HL-60 (cell line): ENCODE results near the gene ADRM1.

ENCODE experiments used
- DNase-seq, 2 experiments: peaks; one replicate each; pipeline ENCODE4 v3.0.0-alpha.2; 2010 to 2020; ENCODE audit warnings: low read depth in 1 of 2, low spot score in 1 of 2
- H3K27ac ChIP-seq: fragments of 250-450 bp; sonication (Bioruptor Pico); replicated peaks from 2 replicates; pipeline ENCODE4 v1.5.1; 2020; ENCODE audit warnings: mild to moderate bottlenecking, moderate library complexity
- H3K27me3 ChIP-seq: fragments of 250-450 bp; sonication (Bioruptor Pico); 2 replicates; pipeline ENCODE4 v1.5.1; 2021; ENCODE audit warnings: mild to moderate bottlenecking, moderate library complexity; ENCODE audit not compliant: insufficient read depth, poor library complexity, severe bottlenecking
- H3K4me3 ChIP-seq: replicated peaks from 2 replicates; pipeline ENCODE4 v1.5.1; 2011; ENCODE audit warnings: mild to moderate bottlenecking, control low read depth, low read length; ENCODE audit not compliant: insufficient read depth
- GABPA ChIP-seq: IDR thresholded peaks from 2 replicates; pipeline ENCODE4 v1.6.1; 2012; ENCODE audit warnings: low read depth
- POLR2AphosphoS5 ChIP-seq: IDR thresholded peaks from 2 replicates; pipeline ENCODE4 v1.6.1; 2012; ENCODE audit warnings: low read depth
- SPI1 ChIP-seq: IDR thresholded peaks from 2 replicates; pipeline ENCODE4 v1.6.1; 2012; ENCODE audit warnings: low read depth, mild to moderate bottlenecking, borderline replicate concordance
- TF ChIP-seq, protein P1 (sequence below): IDR thresholded peaks from one replicate; pipeline ENCODE4 v1.5.1; 2011; ENCODE audit warnings: low read length, control low read depth, inconsistent platforms; ENCODE audit not compliant: insufficient read depth
- TF ChIP-seq, protein P2 (sequence below): IDR thresholded peaks from 2 replicates; pipeline ENCODE4 v1.6.1; 2012; ENCODE audit warnings: low read depth; ENCODE audit not compliant: insufficient replicate concordance

The ADRM1 gene

DNA sequence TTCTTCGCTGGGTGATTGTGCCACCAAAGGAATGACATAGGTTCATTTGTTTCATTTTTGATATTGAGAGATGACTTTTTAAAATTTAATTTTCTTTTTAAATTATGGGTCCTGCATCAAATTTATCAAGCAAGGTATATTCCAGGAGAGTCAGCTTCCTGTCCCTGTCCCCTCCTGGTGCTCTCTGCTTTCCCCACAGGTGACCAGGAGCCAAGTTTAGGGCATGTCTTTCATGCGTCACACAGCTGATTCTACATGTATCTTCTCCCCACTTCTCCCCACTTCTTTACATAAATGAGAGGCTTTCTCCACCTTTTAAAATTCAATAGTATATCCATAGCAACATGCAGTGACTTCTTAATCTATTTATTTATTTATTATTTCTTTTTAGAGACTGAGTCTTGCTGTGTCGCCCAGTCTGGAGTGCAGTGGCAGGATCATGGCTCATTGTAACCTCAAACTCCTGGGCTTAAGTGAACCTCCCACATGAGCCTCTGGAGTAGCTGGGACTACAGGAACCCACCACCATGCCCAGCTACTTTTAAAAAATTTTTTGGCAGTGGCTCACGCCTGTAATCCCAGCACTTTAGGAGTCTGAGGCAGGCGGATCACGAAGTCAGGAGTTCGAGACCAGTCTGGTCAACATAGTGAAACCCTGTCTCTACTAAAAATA is 34.4 kb upstream of the ADRM1 start:
- no peak overlapping the region for H3K4me3 ChIP-seq
- no peaks in the 10 kb centered on the region for H3K27me3 ChIP-seq
- no peak for DNase-seq
- no peak overlapping the region for H3K27ac ChIP-seq
- TF ChIP-seq, protein P1, sequence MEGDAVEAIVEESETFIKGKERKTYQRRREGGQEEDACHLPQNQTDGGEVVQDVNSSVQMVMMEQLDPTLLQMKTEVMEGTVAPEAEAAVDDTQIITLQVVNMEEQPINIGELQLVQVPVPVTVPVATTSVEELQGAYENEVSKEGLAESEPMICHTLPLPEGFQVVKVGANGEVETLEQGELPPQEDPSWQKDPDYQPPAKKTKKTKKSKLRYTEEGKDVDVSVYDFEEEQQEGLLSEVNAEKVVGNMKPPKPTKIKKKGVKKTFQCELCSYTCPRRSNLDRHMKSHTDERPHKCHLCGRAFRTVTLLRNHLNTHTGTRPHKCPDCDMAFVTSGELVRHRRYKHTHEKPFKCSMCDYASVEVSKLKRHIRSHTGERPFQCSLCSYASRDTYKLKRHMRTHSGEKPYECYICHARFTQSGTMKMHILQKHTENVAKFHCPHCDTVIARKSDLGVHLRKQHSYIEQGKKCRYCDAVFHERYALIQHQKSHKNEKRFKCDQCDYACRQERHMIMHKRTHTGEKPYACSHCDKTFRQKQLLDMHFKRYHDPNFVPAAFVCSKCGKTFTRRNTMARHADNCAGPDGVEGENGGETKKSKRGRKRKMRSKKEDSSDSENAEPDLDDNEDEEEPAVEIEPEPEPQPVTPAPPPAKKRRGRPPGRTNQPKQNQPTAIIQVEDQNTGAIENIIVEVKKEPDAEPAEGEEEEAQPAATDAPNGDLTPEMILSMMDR: no peak
- TF ChIP-seq, protein P2, sequence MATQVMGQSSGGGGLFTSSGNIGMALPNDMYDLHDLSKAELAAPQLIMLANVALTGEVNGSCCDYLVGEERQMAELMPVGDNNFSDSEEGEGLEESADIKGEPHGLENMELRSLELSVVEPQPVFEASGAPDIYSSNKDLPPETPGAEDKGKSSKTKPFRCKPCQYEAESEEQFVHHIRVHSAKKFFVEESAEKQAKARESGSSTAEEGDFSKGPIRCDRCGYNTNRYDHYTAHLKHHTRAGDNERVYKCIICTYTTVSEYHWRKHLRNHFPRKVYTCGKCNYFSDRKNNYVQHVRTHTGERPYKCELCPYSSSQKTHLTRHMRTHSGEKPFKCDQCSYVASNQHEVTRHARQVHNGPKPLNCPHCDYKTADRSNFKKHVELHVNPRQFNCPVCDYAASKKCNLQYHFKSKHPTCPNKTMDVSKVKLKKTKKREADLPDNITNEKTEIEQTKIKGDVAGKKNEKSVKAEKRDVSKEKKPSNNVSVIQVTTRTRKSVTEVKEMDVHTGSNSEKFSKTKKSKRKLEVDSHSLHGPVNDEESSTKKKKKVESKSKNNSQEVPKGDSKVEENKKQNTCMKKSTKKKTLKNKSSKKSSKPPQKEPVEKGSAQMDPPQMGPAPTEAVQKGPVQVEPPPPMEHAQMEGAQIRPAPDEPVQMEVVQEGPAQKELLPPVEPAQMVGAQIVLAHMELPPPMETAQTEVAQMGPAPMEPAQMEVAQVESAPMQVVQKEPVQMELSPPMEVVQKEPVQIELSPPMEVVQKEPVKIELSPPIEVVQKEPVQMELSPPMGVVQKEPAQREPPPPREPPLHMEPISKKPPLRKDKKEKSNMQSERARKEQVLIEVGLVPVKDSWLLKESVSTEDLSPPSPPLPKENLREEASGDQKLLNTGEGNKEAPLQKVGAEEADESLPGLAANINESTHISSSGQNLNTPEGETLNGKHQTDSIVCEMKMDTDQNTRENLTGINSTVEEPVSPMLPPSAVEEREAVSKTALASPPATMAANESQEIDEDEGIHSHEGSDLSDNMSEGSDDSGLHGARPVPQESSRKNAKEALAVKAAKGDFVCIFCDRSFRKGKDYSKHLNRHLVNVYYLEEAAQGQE: no peak
- TF ChIP-seq SPI1 (no peak), GABPA (no peak), POLR2AphosphoS5 (no peak)

DNA sequence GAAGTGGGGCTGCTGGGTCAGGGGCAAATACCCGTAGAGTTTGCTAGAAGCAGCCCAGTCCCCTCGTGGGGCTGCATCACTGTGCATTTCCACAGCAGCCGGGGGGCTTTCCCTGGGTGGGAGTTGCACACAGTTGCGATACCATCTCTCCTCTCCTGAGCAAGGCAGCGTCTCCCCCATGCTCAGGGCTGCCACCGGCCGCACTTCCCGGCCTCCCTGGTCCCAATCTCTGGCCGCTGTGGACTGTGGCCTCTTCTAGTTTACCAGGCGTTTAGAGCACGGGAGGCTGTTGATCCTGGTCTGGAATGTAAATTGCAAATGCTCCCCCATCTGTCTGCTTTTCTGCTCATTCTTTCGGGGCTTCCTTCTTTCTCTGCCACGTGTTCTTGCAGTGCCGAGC is 33.4 kb upstream of the ADRM1 start:
- DNase-seq: no peak
- H3K27ac ChIP-seq: no peak overlapping the region
- H3K4me3 ChIP-seq: no peak overlapping the region
- no peaks in the 10 kb centered on the region for H3K27me3 ChIP-seq
- TF ChIP-seq POLR2AphosphoS5: no peak
- no peak for TF ChIP-seq GABPA
- TF ChIP-seq, protein P2: no peak
- TF ChIP-seq SPI1: no peak
- TF ChIP-seq, protein P1: no peak

DNA sequence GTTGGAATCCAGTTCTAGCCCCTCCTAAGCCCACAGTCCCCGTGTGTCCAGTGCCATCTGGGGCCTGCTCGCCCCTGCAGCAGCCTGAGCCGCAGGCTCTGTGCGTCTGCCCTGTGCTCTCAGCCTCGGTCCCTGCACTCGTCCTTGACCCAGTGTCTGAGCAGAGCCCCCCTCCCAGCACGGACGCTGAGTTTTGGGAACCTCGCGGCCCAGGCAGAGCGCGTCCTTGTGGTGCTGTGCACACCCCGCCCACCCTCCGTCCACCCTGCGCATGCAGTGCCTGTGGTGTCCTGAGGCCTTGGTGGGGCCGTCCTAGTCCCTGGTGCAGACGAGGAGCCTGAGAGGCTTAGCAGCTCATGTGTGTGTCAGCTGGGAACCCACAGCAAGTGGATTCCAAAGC is 32.9 kb upstream of the ADRM1 start:
- no peak overlapping the region for H3K4me3 ChIP-seq
- no peak for DNase-seq
- TF ChIP-seq SPI1 (no peak), POLR2AphosphoS5 (no peak), GABPA (no peak)
- TF ChIP-seq, protein P1: no peak
- TF ChIP-seq, protein P2: no peak
- no peak overlapping the region for H3K27ac ChIP-seq
- no peaks in the 10 kb centered on the region for H3K27me3 ChIP-seq
